SW480 (cell line): ENCODE results near the gene RSU1.

Experiments
- DNase-seq: peaks from one replicate; pipeline ENCODE4 v3.0.0-alpha.2; 2016; ENCODE audit warnings: low spot score

Gene RSU1

DNA sequence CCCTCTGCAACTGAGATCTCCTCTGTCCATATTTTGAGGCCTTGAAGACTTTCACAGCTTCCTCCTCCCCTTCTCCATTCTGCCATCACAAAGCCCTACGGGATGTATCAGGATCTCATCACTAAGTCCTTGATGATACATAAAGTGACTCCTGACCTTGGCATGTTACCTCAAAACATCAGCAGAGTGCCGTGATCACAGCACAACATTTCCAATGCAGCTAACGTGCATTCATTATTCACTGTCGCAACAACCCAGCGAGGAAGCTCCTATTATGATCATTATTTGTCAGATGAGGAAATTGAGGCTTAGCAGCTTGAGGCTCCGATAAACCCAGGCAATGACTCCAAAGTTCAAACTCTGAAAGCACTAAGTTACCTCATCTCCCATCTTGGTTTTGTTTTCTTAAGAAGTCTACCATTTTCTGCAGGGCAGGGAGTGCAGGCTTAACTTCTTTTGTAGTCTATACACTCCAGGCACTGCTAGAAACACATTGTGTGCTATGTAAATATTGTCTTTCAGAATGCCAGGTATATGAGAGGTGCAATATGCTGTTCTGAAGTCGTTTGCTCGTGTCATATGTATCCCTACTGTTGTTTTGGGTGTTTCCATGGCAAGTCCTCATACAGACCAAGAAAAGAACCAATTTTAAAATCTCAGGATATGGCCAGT, 215.0 kb downstream of the RSU1 start:
- no peak for DNase-seq

DNA sequence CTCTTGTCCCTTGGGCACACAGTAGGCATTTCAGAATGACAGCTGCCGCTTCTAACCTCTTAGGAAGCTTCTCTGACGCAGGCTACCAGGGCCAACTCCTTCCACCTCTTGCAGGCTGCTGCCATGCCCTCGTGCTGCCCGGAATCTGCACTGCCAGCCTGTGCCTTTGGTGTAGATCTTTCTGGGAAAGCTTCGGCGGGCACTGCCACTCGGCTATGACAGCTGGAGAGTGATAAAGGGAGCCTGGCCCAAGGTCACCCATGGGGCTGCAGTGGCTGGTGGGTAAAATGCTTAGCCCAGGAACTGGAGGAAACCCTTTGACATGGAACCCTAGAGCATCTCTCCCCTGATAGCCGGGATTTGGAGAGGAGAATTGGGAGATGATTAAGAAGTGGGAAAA, 217.6 kb downstream of the RSU1 start:
- DNase-seq: no peak

DNA sequence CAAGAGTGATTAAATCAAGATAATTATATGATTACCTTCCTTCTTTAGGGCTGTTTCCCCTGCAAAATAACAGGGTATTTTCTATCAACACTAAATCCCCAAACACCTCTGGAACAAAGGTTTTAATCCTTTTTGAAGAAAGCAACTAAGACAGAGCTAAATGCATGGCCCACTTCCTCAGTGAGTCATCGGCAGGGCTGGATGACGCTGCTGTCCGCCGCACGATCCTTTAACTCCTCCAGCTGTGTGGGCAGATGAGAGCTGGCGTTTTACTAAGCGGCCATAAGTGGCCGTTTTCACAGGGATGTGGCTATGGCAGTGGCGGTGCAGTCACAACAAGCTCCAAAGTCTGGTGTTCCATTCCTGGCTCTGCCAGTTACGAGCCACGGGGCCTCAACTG, 219.6 kb downstream of the RSU1 start:
- peak; percentile 3 for DNase-seq

DNA sequence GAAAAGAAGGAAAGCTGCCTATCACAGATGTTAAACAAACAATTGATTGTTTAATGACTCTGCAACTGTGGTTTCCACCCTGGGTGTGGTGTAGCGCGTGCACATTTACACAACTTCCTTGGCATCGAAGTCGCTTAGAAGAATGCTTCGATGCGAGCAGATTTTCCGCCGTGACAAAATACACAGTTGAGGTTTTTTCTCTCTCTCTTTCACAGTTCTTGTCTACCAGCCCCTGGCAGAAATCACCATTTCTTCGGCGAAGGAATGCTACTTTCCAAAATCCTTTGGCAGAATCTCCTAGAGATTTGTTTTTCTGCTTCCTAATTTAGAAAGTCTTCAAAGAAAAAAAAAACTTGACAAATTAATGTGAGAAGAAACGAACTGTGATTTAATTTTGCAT, 224.8 kb downstream of the RSU1 start:
- DNase-seq: no peak

DNA sequence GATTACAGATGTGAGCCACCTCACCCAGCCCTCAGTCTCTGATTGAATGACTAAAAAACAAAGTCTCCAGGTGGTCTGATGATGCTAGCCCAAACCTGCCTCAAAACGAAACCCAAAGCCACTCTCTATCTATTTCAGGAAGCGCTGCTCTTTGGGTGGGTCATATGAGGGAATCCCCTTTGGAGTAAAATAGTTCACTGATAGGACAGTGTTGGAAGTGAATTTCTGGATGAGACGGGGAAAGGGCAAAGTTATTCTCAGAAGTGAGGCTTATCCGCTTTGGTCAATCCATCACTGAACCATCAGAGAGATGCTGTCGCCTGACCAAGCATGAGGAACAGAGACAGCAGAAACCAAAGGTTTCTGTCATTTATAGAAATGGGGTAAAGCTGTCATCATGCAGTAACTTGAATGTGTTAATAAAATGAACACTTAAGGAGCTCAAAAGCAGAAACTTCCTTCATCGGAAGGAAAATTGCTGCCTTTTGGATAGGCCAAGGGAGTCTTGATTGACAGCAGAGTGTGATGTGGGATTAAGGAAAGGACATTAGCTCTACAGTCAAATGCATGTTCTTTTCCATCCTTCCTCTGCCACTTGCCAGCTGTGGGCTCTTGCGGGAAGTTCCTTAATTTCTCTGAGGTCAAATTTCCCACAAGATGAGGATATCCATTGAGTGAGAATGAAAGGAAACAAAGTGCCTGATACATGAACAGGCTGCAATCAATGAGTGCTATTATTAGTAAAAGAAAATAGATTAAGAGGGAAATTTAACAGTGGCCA, 230.7 kb downstream of the RSU1 start:
- DNase-seq: no peak

DNA sequence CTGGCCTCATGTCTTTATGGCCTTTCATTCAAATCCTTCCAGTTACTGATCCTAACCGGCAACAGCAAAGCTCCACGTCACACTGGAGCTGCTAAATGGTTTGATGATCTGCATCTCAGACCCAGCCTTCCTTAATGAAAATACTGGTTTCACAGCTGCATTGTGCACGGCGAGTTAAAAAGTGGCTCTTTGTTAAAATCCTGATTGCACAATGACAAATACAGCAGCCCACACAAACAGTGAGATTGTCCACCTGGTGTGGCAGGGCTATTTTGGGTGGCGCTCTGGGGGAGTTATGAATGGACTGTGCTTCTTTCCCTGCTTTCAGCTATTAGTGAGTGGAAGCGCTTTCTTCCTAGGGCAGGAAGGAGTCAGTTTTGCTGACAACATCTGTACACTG, 232.1 kb downstream of the RSU1 start:
- no peak for DNase-seq

DNA sequence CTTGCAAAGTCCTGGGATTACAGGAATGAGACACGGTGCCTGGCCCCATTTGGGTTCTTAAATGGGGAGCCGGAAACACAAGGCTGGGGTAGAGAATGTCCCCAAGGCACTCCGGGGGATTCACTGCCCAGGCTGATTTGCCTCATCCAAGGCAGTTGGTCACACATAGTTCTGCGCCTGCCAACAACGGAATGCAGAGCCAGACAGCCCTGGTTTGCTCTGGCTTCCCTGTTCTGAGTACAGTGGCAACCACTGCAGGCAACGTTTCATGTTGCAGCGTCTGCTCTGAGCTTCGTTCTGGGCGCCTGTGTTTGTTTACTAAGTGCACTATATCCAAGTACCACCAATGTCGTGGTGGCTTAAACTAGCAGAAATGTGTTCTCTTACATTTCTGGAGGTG, 233.8 kb downstream of the RSU1 start:
- no peak for DNase-seq

DNA sequence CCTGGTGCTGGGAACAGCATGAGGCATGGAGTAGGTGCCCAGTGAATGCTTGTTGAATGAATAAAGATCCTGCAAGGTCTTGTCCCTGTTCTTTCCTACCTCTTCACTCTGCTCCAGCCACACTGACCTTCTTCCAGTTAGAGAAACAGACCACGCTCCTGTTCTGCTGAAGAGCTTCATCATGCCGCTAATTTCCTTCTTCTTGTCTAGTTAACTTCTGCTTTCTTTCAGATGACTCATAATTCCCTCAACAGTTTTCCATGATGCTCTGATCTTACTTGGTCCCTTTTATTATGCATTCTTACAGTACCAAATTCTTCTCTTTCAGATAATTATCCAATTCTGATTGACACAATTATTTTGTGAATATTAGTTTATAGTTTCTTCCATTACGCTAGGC, 236.0 kb downstream of the RSU1 start:
- DNase-seq: no peak

DNA sequence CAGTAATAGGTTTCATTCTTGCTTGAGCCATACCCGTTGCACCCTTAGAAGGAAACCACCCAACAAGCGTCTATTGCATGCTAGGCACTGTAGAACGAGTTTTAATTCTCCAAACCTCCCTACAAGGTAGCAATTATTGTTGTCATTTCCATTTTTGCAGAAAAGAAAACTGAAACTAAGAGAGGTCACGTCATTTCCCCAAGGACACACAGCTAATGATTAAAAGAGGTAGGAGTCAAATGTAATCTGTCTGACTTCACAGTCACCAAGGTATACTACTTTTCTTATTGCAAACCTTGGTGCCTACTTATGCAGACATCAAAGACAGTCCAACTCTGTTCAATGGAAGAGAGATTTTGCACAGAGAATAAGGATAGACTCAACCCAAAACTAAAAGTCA, 246.5 kb downstream of the RSU1 start:
- DNase-seq: no peak

DNA sequence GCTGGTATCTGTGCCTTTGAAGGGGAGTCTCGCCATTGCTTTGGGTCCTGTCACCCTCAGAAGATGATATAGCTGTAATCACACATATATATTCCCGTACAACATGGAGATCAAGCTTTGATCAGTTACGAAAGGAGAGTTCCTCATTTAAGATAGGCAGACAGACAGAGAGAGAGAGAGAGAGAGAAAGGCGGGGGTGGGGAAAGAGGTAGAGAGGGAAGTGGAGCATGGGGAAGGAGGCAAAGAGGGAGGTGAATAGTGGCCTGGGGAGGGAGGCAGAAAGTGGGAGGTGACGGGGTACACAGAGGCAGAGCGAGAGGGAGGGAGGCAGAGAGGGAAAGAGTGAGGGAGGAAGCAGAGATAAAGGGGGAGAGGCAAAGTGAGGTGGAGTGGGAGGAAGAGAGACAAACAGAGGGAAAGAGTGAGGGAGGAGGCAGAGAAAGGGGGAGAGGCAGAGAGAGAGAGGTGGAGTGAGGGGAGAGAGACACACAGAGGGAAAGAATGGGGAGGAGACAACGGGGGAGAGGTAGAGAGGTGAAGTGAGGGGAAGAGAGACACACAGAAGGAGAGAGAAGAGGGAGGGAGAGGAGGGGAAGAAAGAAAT, 250.9 kb downstream of the RSU1 start:
- DNase-seq: no peak

DNA sequence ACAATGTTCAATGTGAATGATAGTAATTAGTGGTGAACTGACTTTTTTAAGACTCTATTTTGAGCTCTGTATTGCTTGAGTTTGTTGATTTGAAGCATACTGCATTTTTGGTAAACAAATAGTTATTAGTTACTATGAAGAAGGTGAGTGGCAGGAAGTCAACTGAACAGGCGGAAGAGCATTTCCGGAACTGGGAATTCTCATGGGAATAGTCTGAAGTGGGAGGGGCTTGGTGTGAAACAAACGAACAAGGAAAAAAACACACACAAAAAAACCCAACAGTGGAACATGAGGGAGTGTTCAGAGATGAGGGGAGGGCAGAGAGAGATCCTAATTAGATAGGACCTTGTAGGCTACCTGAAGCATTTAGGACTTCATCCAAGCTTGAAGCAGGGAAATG, 251.6 kb downstream of the RSU1 start:
- no peak for DNase-seq

DNA sequence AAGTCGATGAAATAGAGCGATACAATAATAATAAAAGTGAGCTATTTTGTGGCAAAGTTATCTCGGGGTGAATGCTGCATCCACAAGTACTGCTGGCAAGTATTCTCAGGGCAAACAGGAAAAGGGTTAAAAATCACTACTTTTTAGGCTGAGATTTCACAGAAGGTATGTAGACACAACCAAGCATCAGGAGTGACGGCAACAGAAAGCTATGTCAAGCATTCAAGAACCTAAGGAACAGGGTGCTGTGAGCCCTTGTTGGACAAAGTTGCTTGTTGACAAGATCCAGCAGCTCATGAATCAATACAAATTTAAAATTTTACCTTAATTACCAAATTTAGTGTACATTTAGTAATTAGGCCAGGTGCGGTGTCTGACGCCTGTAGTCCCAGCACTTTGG, 254.3 kb downstream of the RSU1 start:
- no peak for DNase-seq

DNA sequence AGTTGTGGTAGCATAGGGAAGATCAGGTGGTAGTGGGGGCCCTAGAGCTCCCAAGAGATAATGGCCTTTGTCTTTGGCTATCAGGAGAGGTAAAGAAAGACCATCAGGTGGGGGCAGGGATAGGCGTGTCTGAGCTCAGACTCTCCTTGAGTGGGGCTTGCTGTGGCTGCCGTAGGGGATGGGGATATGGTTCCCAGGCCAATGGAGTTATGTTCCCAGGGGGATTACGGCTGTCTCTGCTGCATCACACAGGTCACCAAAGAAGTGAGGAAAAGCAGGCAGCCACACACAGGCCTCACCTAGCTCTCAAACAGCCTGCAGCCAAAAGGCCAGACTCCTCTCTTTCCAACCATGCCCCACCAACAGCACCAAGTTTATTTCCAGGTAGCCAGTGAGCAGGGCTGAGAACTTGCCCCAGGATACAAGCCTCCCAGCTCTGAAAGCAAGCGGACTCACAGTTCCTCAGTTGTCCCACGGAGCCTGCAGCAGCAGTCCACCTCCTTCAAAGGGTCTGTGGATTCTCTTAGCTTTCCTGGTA, 257.9 kb downstream of the RSU1 start:
- DNase-seq: no peak

DNA sequence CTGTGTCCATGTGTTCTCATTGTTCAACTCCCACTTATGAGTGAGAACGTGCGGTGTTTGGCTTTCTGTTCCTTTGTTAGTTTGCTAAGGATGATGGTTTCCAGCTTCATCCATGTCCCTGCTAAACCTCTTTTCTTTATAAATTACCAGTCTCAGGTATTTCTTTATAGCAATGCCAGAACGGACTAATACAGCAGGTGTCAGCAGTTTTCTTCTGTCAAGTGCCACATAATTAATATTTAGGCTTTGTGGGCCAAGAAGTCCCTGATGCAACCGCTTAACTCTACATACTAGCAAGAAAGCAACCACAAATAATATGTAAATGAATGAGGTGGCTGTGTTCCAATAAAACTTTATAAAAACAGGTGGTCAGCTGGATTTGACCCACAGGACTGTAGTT, 269.3 kb downstream of the RSU1 start:
- no peak for DNase-seq

DNA sequence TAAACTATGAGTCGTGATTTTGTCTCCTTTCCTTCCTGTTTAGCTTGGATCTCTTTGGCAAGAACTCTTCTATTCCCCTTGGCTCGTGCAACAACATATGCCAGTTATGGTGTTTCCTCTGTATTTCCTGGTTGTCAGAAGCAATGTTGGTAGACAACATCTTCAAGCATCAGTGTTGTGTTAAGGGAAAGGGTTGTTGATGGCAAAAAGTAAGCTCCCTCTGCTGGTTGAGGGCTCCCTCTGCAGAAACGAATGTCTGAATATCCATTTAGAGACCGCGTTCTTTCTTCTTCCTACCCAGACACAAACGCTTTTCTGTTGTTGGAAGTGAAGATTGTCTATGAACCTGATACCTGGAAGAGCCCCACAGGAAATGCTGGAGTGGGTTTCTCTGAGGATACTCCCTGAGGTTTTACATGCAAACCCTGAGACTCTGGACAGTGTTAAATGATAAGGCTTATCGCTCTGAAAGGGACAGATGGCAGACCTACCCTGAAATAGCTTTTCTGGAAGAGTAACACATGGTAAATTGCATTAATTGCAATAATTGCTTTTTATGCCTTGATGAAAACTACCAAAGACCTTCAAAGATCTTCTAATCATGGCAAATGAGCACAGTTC, 272.0 kb downstream of the RSU1 start:
- DNase-seq: peak; percentile 53

DNA sequence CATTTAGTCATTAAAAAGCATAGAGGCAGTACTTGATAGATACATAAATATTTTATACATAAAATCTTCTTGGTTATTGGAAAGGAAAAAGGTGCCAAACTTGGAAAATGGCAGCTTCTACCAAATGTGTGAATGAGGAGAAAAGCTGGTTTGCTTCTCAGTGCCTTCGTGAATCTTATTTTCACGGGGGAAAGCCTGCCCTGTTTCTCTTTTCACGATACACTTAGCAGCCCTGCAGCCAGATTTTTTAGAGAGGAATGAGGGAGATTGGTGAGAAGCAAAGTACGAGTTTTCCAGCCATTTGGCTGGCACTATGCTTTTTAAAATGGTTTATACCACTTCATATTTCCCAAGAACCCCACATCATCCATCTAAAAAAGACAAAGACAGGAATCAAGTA, 272.6 kb downstream of the RSU1 start:
- DNase-seq: no peak

DNA sequence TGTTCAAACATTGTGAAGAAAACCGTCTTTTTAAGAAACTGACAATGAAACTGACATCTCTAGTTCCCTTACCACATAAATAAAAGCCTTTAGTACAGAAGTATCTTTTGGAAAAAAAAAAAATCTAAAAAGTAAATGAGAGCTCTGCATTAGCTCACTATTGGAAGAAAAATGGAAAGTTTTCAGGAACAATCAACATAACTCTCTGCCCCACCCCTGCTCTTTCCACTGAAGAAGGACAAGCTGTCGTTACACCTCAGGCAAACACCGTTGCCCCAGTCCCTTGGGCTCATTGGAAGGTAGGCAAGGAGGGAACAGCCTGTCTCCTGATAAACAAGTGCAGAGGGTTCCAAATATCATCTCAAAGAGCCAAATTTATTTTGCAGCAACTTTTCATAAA, 273.1 kb downstream of the RSU1 start:
- no peak for DNase-seq
